ENCODE data around the gene CASP3.

DNA sequence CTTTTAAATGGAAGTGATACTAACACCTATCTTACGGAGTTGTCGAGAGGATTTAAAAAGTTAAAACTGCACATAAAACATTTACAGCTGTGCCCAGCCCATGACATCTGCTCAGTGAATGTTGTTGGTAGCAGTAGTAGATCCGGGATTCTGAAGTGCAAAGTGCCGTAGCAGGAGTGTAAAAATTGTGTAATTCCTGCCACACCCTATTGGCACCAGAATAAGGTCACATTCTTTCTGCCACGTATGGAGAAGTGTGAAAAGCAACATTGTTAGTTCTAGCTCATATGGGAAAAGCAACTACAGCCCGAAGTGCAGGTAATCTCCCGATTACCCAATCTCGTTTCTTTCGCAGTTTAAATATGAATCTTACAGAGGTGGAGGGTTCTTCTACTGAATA lies 31.5 kb upstream of the CASP3 start:
- TF ChIP-seq CTCF (IDR thresholded peaks at IDR 0.05 in 2 of 3, conservative IDR thresholded peaks at IDR 0.05 in 1 of 3; ENCODE audit: borderline replicate concordance in 1 of 3, insufficient read depth in 1 of 3, low read depth in 2 of 3, low read length in 2 of 3), result no peak
- TF ChIP-seq, protein P1, sequence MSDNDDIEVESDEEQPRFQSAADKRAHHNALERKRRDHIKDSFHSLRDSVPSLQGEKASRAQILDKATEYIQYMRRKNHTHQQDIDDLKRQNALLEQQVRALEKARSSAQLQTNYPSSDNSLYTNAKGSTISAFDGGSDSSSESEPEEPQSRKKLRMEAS (IDR thresholded peaks at IDR 0.05), result no peak
- no peak for TF ChIP-seq RAD21 (IDR thresholded peaks at IDR 0.05; ENCODE audit: low read depth)
- no peak for TF ChIP-seq ZFX (IDR thresholded peaks at IDR 0.05)
- TF ChIP-seq EZH2 (IDR thresholded peaks at IDR 0.05), result no peak
- no peak for TF ChIP-seq YY1 (IDR thresholded peaks at IDR 0.05; ENCODE audit: extremely low read depth, insufficient replicate concordance, low read depth, low read length)
- no peak for TF ChIP-seq ATF3 (IDR thresholded peaks at IDR 0.05)
- no peak for TF ChIP-seq SIN3A (IDR thresholded peaks at IDR 0.05; ENCODE audit: low read depth)
- no peak for TF ChIP-seq ZNF274 (IDR thresholded peaks at IDR 0.05; ENCODE audit: low read depth, low read length)
- no peak for TF ChIP-seq REST (IDR thresholded peaks at IDR 0.05; ENCODE audit: low read depth)
- TF ChIP-seq EGR1 (IDR thresholded peaks at IDR 0.05; ENCODE audit: low read depth), result no peak
- no peak for TF ChIP-seq SRF (IDR thresholded peaks at IDR 0.05; ENCODE audit: low read depth)
- no peak for TF ChIP-seq POLR2AphosphoS5 (IDR thresholded peaks at IDR 0.05; ENCODE audit: low read depth, low read length)

Data from HCT116 (cell line).